Measurements from ENCODE around the gene BBS7. TPM values are rescaled to one million over a fixed set of nuclear protein-coding genes. Genes with fewer than 3 reads are reported as not detected.

The BBS7 gene
- total RNA-seq, 1 donor: 29.4 TPM

GRCh38 chr4:121888134-121888533 lies 17.9 kb upstream of the BBS7 start:
- no peak overlapping the region for H3K4me3 ChIP-seq (ENCODE audit: low read depth, low read length)
- no peak for DNase-seq (ENCODE audit: low read depth)
- TF ChIP-seq, protein P1, sequence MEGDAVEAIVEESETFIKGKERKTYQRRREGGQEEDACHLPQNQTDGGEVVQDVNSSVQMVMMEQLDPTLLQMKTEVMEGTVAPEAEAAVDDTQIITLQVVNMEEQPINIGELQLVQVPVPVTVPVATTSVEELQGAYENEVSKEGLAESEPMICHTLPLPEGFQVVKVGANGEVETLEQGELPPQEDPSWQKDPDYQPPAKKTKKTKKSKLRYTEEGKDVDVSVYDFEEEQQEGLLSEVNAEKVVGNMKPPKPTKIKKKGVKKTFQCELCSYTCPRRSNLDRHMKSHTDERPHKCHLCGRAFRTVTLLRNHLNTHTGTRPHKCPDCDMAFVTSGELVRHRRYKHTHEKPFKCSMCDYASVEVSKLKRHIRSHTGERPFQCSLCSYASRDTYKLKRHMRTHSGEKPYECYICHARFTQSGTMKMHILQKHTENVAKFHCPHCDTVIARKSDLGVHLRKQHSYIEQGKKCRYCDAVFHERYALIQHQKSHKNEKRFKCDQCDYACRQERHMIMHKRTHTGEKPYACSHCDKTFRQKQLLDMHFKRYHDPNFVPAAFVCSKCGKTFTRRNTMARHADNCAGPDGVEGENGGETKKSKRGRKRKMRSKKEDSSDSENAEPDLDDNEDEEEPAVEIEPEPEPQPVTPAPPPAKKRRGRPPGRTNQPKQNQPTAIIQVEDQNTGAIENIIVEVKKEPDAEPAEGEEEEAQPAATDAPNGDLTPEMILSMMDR (IDR thresholded peaks at IDR 0.05; ENCODE audit: insufficient read depth, low read depth, low read length): no peak

DNA sequence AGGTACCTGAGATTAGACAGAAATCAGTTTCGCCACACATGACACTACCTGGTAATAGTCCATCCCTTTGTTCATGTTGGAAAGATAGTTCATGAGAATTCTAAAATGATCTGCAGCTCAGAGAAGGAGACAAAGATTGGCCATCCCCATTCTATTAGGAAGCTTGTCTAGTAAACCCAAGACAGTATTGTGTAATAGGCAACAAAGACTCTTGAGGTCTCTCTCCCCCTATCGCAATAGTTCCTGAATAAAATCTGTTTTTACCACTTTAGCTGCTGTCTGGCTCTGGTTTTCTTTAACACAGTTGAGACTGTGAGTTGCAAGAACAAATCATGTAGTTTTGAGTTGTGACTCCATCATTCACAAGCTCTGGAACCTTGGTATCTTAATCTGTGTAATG lies 14.8 kb upstream of the BBS7 start:
- TF ChIP-seq, protein P1 (IDR thresholded peaks at IDR 0.05; ENCODE audit: insufficient read depth, low read depth, low read length): no peak
- no peak overlapping the region for H3K4me3 ChIP-seq (ENCODE audit: low read depth, low read length)
- DNase-seq (ENCODE audit: low read depth): no peak

GRCh38 chr4:121881158-121881557 lies 10.9 kb upstream of the BBS7 start:
- TF ChIP-seq, protein P1 (IDR thresholded peaks at IDR 0.05; ENCODE audit: insufficient read depth, low read depth, low read length): no peak
- no peak overlapping the region for H3K4me3 ChIP-seq (ENCODE audit: low read depth, low read length)
- DNase-seq (ENCODE audit: low read depth): no peak

GRCh38 chr4:121879135-121879534 lies 8.9 kb upstream of the BBS7 start:
- no peak overlapping the region for H3K4me3 ChIP-seq (ENCODE audit: low read depth, low read length)
- TF ChIP-seq, protein P1 (IDR thresholded peaks at IDR 0.05; ENCODE audit: insufficient read depth, low read depth, low read length): no peak
- DNase-seq (ENCODE audit: low read depth): no peak

- H3K4me3 ChIP-seq (ENCODE audit: low read depth, low read length): no peak overlapping the region
- no peak for DNase-seq (ENCODE audit: low read depth)
Measured at GRCh38 chr4:121877041-121877773, 6.9 kb upstream of the BBS7 start.

DNA sequence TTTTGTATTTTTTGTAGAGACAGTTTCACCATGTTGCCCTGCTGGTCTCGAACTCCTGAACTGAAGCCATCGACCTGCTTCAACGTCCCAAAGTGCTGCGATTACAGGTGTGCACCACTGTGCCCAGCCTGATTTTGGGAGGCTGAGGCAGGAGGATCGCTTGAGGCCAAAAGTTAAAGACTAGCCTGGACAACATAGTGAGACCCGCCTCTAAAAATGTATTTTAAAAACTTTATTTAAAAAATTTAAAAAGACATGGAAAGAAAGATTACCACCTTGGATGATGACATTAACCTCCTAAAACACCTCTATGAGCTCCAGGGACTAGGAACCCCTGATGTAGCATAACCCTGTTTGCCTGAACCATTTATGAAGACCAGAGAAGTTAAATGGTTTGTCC lies 5.8 kb upstream of the BBS7 start:
- no peak for DNase-seq (ENCODE audit: low read depth)
- H3K4me3 ChIP-seq (ENCODE audit: low read depth, low read length): no peak overlapping the region
- TF ChIP-seq, protein P1 (IDR thresholded peaks at IDR 0.05; ENCODE audit: insufficient read depth, low read depth, low read length): no peak

More at GRCh38 chr4:121877041-121877773, 6.9 kb upstream of the BBS7 start:
- TF ChIP-seq, protein P1 (IDR thresholded peaks at IDR 0.05; ENCODE audit: insufficient read depth, low read depth, low read length): no peak

- TF ChIP-seq, protein P1 (IDR thresholded peaks at IDR 0.05; ENCODE audit: insufficient read depth, low read depth, low read length): no peak
- DNase-seq (ENCODE audit: low read depth): no peak
- no peak overlapping the region for H3K4me3 ChIP-seq (ENCODE audit: low read depth, low read length)
Measured at GRCh38 chr4:121875652-121876051, 5.4 kb upstream of the BBS7 start.
